ENCODE results near the gene RRP12. TPM values are rescaled to one million over a fixed set of nuclear protein-coding genes. Genes with fewer than 3 reads are reported as not detected.

RRP12 gene
- total and polyA plus RNA-seq, 9 of the 15 experiments (the other 6 are each of a cell fraction or from before 2014, with no cell fraction given): 4.6 to 68.2 (median 21.8) TPM

DNA sequence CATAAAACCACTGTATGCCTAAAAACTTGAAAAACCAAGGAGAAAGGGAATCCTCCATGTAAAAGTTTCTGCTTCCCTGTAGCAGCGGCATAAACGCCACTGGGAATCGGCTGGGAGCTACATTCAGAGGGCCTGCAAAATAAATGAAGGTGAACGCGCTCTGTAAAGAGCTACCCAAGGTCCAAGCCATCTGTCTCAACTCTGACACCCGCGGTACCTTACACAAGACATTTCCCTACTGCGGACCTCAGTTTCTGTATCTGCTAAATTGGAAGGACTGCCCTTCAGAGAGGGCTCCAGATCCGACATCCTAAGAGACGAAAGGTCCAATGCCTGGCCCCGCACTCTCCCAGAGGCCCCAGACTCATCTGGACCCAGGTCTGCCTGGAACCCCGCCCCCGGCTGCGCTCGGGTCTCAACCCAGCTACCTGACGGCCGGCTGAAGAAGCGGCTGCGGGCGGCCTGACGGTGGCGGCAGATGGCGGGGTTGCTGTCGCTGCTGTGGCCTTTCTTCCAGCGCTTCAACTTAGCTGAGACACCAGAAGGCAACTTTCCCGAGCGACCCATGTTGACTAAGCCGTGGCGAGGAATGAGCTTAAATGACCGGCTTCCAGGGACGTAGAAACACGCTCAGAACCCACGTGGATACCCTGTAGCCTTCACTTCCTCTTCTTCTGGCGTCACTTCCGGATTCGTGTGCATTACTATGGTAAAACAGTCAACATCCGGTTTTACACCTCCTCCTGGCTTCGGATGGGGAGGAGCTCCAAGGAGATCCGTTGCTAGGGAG, at the start of gene RRP12 (continued):
- no peak for TF ChIP-seq SNIP1 (IDR thresholded peaks at IDR 0.05; ENCODE audit: low read depth)
- no peak for TF ChIP-seq ZSCAN32 (CRISPR knock-in tag; IDR thresholded peaks at IDR 0.05)
- TF ChIP-seq POLR2G (IDR thresholded peaks at IDR 0.05; ENCODE audit: low read depth, low read length): peak; percentile 75
- TF ChIP-seq, protein P1, sequence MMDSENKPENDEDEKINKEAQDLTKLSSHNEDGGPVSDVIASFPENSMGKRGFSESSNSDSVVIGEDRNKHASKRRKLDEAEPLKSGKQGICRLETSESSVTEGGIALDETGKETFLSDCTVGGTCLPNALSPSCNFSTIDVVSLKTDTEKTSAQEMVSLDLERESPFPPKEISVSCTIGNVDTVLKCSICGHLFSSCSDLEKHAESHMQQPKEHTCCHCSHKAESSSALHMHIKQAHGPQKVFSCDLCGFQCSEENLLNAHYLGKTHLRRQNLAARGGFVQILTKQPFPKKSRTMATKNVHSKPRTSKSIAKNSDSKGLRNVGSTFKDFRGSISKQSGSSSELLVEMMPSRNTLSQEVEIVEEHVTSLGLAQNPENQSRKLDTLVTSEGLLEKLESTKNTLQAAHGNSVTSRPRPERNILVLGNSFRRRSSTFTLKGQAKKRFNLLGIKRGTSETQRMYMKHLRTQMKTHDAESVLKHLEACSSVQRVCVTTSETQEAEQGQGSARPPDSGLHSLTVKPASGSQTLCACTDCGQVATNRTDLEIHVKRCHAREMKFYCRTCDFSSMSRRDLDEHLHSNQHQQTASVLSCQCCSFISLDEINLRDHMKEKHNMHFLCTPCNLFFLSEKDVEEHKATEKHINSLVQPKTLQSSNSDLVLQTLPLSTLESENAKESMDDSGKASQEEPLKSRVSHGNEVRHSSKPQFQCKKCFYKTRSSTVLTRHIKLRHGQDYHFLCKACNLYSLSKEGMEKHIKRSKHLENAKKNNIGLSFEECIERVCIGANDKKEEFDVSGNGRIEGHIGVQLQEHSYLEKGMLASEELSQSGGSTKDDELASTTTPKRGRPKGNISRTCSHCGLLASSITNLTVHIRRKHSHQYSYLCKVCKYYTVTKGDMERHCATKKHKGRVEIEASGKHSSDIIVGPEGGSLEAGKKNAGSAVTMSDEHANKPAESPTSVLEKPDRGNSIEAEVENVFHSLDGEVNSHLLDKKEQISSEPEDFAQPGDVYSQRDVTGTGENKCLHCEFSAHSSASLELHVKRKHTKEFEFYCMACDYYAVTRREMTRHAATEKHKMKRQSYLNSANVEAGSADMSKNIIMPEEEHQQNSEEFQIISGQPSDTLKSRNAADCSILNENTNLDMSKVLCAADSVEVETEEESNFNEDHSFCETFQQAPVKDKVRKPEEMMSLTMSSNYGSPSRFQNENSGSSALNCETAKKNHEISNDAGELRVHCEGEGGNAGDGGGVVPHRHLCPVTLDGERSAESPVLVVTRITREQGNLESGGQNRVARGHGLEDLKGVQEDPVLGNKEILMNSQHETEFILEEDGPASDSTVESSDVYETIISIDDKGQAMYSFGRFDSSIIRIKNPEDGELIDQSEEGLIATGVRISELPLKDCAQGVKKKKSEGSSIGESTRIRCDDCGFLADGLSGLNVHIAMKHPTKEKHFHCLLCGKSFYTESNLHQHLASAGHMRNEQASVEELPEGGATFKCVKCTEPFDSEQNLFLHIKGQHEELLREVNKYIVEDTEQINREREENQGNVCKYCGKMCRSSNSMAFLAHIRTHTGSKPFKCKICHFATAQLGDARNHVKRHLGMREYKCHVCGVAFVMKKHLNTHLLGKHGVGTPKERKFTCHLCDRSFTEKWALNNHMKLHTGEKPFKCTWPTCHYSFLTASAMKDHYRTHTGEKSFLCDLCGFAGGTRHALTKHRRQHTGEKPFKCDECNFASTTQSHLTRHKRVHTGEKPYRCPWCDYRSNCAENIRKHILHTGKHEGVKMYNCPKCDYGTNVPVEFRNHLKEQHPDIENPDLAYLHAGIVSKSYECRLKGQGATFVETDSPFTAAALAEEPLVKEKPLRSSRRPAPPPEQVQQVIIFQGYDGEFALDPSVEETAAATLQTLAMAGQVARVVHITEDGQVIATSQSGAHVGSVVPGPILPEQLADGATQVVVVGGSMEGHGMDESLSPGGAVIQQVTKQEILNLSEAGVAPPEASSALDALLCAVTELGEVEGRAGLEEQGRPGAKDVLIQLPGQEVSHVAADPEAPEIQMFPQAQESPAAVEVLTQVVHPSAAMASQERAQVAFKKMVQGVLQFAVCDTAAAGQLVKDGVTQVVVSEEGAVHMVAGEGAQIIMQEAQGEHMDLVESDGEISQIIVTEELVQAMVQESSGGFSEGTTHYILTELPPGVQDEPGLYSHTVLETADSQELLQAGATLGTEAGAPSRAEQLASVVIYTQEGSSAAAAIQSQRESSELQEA (IDR thresholded peaks at IDR 0.05; ENCODE audit: low read depth): no peak
- TF ChIP-seq ZBED1 (IDR thresholded peaks at IDR 0.05): no peak
- TF ChIP-seq, protein P2, sequence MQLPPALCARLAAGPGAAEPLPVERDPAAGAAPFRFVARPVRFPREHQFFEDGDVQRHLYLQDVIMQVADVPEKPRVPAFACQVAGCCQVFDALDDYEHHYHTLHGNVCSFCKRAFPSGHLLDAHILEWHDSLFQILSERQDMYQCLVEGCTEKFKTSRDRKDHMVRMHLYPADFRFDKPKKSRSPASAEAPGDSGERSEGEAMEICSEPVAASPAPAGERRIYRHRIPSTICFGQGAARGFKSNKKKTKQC (CRISPR knock-in tag; IDR thresholded peaks at IDR 0.05): no peak
- TF ChIP-seq MED1 (CRISPR knock-in tag; IDR thresholded peaks at IDR 0.05; ENCODE audit: borderline replicate concordance): no peak
- TF ChIP-seq ZNF12 (CRISPR knock-in tag; IDR thresholded peaks at IDR 0.05): no peak
- peak; percentile 91 for TF ChIP-seq FOXJ3 (CRISPR knock-in tag; IDR thresholded peaks at IDR 0.05)
- peak; percentile 57 for TF ChIP-seq ZFX (CRISPR knock-in tag; IDR thresholded peaks at IDR 0.05)
- TF ChIP-seq CBX1 (IDR thresholded peaks at IDR 0.05; ENCODE audit: low read depth): no peak
- TF ChIP-seq RBFOX2 (IDR thresholded peaks at IDR 0.05; ENCODE audit: low read depth, low read length): peak; percentile 79
- no peak for TF ChIP-seq PHTF2 (CRISPR knock-in tag; IDR thresholded peaks at IDR 0.05)
- no peak for TF ChIP-seq MTA3 (IDR thresholded peaks at IDR 0.05; ENCODE audit: borderline replicate concordance)
- TF ChIP-seq, protein P3, sequence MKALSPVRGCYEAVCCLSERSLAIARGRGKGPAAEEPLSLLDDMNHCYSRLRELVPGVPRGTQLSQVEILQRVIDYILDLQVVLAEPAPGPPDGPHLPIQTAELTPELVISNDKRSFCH (CRISPR knock-in tag; IDR thresholded peaks at IDR 0.05): no peak
- TF ChIP-seq, protein P3 (tag; IDR thresholded peaks at IDR 0.05): no peak
- TF ChIP-seq, protein P4, sequence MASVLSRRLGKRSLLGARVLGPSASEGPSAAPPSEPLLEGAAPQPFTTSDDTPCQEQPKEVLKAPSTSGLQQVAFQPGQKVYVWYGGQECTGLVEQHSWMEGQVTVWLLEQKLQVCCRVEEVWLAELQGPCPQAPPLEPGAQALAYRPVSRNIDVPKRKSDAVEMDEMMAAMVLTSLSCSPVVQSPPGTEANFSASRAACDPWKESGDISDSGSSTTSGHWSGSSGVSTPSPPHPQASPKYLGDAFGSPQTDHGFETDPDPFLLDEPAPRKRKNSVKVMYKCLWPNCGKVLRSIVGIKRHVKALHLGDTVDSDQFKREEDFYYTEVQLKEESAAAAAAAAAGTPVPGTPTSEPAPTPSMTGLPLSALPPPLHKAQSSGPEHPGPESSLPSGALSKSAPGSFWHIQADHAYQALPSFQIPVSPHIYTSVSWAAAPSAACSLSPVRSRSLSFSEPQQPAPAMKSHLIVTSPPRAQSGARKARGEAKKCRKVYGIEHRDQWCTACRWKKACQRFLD (CRISPR knock-in tag; IDR thresholded peaks at IDR 0.05): peak; percentile 81
- peak in 1 of 2 experiments; percentile 42; a peak in 1 of 4 replicates for TF ChIP-seq RCOR1 (IDR thresholded peaks at IDR 0.05; ENCODE audit: borderline replicate concordance in 1 of 2, low read depth in 2 of 2, low read length in 2 of 2)
- no peak for TF ChIP-seq ZNF384 (IDR thresholded peaks at IDR 0.05; ENCODE audit: low read depth, low read length)

Data from K562 (cell line).